GM19397 (cell line): ENCODE measurements around the gene MALRD1.

ENCODE experiments used
- ATAC-seq: cut with Tn5 transposase; IDR thresholded peaks from one replicate; pipeline ENCODE4 v1.9.1; 2021; ENCODE audit warnings: mild to moderate bottlenecking, moderate library complexity; ENCODE audit not compliant: unreplicated experiment

Gene MALRD1

GRCh38 chr10:19570120-19570519 lies 521.5 kb downstream of the MALRD1 start:
- no peak for ATAC-seq

GRCh38 chr10:19570991-19571390 lies 522.4 kb downstream of the MALRD1 start:
- no peak for ATAC-seq

DNA sequence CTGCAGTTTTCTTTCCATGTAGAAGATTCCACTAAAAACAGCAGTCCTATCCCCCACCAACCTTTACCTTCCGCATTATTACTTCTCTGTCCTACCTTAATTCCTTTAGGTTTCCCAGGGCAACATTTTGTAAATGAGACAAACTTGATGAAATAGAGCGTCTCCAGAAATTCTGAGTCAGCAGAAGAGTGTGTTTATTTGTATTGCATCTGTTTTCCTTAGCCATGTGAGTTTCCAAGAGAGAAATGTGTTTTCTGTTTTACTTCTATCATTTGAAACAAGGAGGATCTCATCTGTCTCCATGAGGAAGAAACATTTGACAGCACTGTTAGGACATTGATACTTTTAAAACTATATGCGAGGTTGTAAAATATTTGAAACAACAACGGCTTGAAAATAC lies 523.5 kb downstream of the MALRD1 start:
- no peak for ATAC-seq

GRCh38 chr10:19576576-19576975 lies 528.0 kb downstream of the MALRD1 start:
- ATAC-seq: no peak

GRCh38 chr10:19577381-19577780 lies 528.8 kb downstream of the MALRD1 start:
- no peak for ATAC-seq

DNA sequence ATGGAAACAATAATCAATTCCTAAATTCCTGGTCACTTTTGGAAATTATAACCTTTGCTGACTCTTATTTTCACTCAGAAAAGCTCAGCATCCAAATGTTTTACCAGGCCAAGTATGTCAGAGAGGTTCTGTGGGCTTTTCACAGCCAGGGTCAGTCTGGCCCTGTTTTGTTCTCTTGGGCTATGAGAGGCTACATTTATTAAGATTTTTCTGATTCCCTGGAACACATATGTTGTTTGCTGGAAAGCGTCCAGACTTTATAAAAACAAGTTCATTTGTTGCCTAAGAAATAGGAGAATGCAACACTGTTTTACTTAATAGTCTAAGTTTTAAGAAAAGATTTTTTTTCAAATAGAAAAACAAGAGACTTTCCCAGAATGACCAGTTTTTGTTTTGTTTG lies 529.2 kb downstream of the MALRD1 start:
- ATAC-seq: no peak

DNA sequence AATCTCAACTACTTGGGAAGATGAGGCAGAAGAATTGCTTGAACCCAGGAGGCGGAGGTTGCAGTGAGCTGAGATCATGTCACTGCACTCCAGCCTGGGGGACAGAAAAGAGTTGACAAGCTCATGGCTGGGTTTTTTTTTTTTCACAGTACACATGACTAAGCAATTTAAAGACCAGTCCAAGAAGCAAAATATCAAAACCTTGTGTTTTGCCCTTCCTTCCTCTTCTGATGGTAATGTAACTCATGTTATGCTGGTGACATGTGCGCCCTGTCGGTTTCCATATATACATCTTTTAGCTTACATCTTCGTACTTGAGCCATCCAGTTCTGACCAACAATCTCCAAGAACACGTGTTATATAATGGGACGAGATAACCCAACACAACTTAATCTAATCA lies 530.0 kb downstream of the MALRD1 start:
- no peak for ATAC-seq

DNA sequence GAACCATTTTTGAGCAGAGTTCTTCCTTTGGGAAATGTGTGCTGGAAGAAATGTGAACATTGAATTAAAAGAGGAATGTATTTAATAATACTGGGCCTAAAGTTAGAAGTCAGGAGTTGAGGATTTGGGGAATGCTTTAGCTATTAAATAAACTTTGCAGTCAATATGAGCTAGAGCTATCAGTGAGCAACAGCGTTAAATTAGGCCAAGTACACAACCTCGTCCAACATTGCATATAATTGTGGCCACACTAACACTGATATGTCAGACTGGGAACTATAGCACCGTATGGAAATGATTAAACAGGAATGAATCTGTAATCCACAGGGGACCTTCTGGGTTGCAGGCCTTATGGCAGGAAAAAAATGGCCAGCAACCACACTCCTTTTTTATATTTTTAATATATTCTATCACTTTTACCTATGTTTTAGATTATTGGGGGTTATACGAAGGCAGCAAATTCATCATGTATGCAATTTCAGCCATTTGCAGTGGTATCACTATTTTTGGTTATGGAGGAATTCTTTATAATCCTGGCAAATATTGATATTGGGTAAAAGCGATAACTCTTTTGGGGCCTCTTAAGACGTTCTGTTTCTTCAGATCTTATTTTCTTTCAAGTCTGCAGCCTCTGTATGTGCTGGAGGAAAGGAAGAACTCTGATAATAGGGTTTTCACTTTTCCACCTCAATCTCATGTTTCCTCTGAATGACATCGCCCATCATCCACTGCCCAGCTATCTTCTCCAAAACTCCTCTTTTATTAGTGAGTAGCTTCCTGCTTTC lies 531.4 kb downstream of the MALRD1 start:
- ATAC-seq: no peak

- ATAC-seq: no peak
Observed at GRCh38 chr10:19580691-19581090, 532.1 kb downstream of the MALRD1 start.

DNA sequence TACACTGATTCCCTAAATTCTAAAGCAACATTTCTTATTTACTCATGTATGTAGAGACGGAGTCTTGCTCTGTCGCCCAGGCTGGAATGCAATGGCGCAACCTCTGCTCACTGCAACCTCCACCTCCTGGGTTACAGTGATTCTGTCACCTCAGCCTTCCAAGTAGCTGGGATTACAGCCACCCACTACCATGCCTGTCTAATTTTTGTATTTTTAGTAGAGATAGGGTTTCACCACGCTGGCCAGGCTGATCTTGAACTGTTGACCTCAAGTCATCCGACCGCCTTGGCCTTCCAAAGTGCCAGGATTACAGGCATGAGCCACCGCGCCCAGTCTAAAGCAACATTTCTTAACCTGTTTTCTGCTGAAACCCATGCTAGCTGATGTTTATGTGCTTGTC lies 540.0 kb downstream of the MALRD1 start:
- no peak for ATAC-seq

GRCh38 chr10:19592276-19592675 lies 543.7 kb downstream of the MALRD1 start:
- ATAC-seq: no peak

DNA sequence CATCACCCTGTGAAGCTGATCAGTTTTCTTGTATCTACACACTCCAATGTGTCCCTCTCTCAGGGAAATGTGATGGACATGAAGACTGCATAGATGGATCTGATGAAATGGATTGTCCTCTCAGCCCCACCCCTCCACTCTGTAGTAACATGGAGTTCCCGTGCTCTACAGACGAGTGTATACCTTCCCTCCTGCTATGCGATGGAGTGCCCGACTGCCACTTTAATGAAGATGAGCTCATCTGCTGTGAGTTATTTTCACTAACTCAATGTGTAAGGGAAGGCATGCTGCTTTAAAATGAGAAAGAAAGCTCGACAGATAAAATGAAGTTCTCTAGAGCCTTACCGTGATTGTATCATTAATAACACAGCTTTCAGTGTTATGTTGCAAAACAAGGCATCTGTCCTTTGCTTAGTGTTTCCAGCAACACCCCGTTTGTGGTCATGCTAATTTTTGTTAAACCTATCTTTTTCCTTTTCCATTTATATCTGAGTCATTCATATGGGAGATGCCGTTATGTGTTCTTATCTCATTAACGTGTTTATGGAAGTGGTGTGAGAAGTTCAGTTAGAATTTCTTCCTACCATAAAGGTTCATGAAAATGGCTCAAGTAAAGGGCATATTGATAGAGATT lies 546.7 kb downstream of the MALRD1 start:
- no peak for ATAC-seq

DNA sequence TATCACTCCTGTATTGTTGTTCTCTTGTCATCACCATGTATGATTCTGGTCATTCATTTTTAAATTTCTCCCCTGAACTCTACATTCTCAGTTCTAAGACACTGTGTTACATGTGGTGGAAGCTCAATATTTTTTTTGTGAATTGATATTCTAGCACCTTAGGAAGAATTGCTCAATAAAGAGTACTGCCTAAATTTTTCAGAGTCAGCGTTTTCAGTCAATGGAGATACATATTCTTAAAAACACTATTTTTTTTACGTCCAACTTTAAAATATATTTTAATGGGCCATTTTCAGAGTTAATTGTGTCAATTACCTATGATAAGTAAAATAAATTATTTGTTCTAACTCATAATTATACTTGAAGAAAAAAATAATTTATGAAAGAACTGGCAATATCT lies 557.2 kb downstream of the MALRD1 start:
- ATAC-seq: no peak

- ATAC-seq: no peak
Observed at GRCh38 chr10:19606968-19607367, 558.4 kb downstream of the MALRD1 start.

DNA sequence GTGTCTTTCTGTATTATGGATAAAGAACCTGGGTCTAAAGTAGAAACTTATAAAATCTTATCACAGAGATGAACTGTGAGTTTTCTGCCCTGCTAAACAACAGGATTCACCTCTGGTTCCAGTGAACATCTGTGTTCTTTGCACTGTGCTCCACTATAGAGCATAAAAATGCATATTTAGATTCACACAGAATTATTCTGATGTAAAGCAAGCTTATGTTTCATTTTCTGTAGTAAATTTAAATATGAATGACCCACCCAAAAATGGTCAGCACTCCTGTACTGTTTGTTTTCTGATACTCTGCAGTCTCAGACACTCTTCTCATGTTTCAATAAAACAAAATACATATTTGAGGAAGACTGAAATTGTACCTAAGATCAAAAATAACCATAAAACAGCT lies 563.2 kb downstream of the MALRD1 start:
- no peak for ATAC-seq

DNA sequence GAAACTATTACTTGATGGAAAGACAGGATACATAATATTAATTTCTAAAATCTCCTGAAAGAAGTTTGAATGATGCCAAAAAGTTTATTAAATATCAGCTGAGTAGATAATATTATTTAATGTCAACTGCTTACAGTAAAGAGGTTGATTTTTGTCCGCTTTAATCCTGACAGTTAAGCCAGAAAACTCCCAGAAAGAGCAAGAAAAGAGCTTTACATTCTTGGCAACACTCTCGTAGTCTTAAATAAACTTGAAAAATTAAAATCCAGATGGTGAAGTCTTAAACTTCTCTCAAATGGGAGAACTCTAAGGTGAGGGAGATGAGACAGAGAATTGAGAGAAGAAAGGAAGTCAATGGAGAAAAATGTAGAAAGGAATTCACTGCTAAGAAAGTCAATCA lies 568.4 kb downstream of the MALRD1 start:
- ATAC-seq: no peak

- ATAC-seq: no peak
Observed at GRCh38 chr10:19620811-19621210, 572.2 kb downstream of the MALRD1 start.

- no peak for ATAC-seq
Observed at GRCh38 chr10:19623321-19623720, 574.7 kb downstream of the MALRD1 start.

- no peak for ATAC-seq
Observed at GRCh38 chr10:19626156-19626555, 577.6 kb downstream of the MALRD1 start.

GRCh38 chr10:19628767-19629560 lies 580.4 kb downstream of the MALRD1 start:
- no peak for ATAC-seq

- no peak for ATAC-seq
Observed at GRCh38 chr10:19629567-19629966, 581.0 kb downstream of the MALRD1 start.

DNA sequence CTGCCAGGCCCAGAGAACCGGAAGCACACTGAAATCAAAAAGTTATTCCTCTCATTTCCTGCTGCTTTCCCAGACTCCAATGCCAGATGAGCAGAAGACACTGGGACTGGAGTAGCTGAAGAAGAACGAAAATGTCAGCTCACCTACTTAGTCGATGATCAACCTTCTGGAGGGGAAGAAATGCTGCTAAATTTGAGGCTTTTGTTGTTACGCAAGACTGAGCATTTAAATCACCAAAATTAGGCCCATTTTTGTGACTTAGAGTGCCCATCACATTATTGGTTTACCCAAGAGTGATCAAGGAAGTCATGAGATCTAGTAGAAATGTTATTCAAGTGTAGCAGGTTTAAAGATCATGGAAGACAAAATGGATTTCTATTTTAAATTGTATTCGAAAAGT lies 585.6 kb downstream of the MALRD1 start:
- ATAC-seq: no peak
